HFFc6 (cell line): ENCODE results near the gene BCKDHA. TPM values are rescaled to one million over a fixed set of nuclear protein-coding genes. Genes with fewer than 3 reads are reported as not detected.
A peak's percentile ranks its signal among the peaks of the same experiment; 100 is the strongest.

Experiments used
- DNase-seq: peaks from one replicate; pipeline ENCODE4 v3.0.0-alpha.2; 2018
- H3K27ac Mint-ChIP-seq: 2 replicates; pipeline ENCODE4 v1.8.0; 2020; ENCODE audit warnings: mild to moderate bottlenecking, mixed read lengths
- H3K27me3 Mint-ChIP-seq: 2 replicates; pipeline ENCODE4 v1.8.0; 2021; ENCODE audit warnings: mild to moderate bottlenecking, moderate library complexity, mixed read lengths; ENCODE audit not compliant: insufficient read depth
- H3K36me3 Mint-ChIP-seq: 2 replicates; pipeline ENCODE4 v1.8.0; 2021; ENCODE audit warnings: low read depth, mixed read lengths
- H3K4me1 Mint-ChIP-seq: 2 replicates; pipeline ENCODE4 v1.8.0; 2020; ENCODE audit warnings: low read depth, mixed read lengths
- H3K4me3 Mint-ChIP-seq: 2 replicates; pipeline ENCODE4 v1.8.0; 2020; ENCODE audit warnings: mild to moderate bottlenecking, moderate library complexity, mixed read lengths
- H3K9me3 Mint-ChIP-seq: 2 replicates; pipeline ENCODE4 v1.8.0; 2020; ENCODE audit warnings: mild to moderate bottlenecking, mixed read lengths
- CTCF ChIP-seq: fragments of 200-600 bp; sonication (generic); IDR thresholded peaks from 2 replicates; pipeline ENCODE4 v1.5.0; 2021; ENCODE audit warnings: antibody characterized with exemption, mild to moderate bottlenecking
- total RNA-seq, 6 experiments: library from RNA; stranded (reverse); fragmentation: NEBNext Ultra II Directional; extraction: Animal tissue kit (Norgen Biotek cat#: 25700); gene quantifications; 2 replicates in 1 of 6; 3 replicates in 5 of 6; pipeline ENCODE4 v1.2.3, GENCODE V29; 2021

Gene BCKDHA
- total RNA-seq, 6 experiments from 2014 or later = 7.8 to 17.6 (median 9.8) TPM

- peak overlapping the region; percentile 12 for H3K27ac Mint-ChIP-seq
- H3K4me1 Mint-ChIP-seq = peaks cover 36% of the 10 kb centered on the region
- no peak overlapping the region; the same call in 1 of the 2 replicates for H3K4me3 Mint-ChIP-seq
- no peak for DNase-seq
- H3K27me3 Mint-ChIP-seq = no peaks in the 10 kb centered on the region
- H3K36me3 Mint-ChIP-seq = peaks cover 5% of the 10 kb centered on the region; the same call in 1 of the 2 replicates
- TF ChIP-seq CTCF = no peak
- H3K9me3 Mint-ChIP-seq = no peaks in the 10 kb centered on the region
These were observed 2.3 kb upstream of the BCKDHA start for GRCh38 chr19:41395355-41395754.

GRCh38 chr19:41398050-41398418 is 416 bp downstream of the BCKDHA start:
- Mint-ChIP-seq H3K27me3 (no peaks in the 10 kb centered on the region), H3K27ac (peak overlapping the region; percentile 100), H3K4me1 (peaks cover 44% of the 10 kb centered on the region), H3K36me3 (no peaks in the 10 kb centered on the region), H3K9me3 (no peaks in the 10 kb centered on the region), H3K4me3 (peak overlapping the region; percentile 98)
- no peak for TF ChIP-seq CTCF
- DNase-seq = no peak

GRCh38 chr19:41398598-41398997 is 980 bp downstream of the BCKDHA start:
- Mint-ChIP-seq H3K4me3 (peak overlapping the region; percentile 98), H3K27ac (peak overlapping the region; percentile 100), H3K4me1 (peaks cover 44% of the 10 kb centered on the region), H3K27me3 (no peaks in the 10 kb centered on the region), H3K9me3 (no peaks in the 10 kb centered on the region), H3K36me3 (no peaks in the 10 kb centered on the region)
- no peak for TF ChIP-seq CTCF
- DNase-seq = no peak

DNA sequence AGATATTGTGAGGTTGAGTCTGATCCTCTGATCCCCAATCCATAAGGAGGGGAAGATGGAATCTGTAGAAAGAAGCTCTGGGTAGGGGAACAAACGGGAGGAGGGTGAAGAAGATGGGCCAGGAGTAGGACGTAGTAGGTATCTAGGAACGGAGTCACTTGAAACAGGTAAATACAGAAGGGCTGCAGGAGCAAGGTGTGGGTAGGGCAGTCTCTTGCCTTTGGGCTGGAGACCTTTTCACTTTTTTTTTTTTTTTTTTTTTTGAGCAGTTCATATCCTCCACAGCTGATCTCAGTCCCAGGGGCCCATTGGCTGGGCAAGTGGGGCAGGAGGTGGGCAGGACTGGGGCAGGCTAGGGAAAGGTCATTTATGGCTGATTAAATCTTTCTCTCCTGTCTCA is 1.5 kb downstream of the BCKDHA start:
- DNase-seq = no peak
- Mint-ChIP-seq H3K36me3 (no peaks in the 10 kb centered on the region), H3K4me1 (peaks cover 44% of the 10 kb centered on the region), H3K27ac (peak overlapping the region; percentile 100; the same call in 1 of the 2 replicates), H3K9me3 (no peaks in the 10 kb centered on the region), H3K4me3 (peak overlapping the region; percentile 98), H3K27me3 (no peaks in the 10 kb centered on the region)
- no peak for TF ChIP-seq CTCF

GRCh38 chr19:41399525-41399924 is 1.9 kb downstream of the BCKDHA start:
- H3K4me1 Mint-ChIP-seq = peaks cover 44% of the 10 kb centered on the region
- no peaks in the 10 kb centered on the region for H3K36me3 Mint-ChIP-seq
- no peak overlapping the region for H3K27ac Mint-ChIP-seq

More at GRCh38 chr19:41399525-41399924, 1.9 kb downstream of the BCKDHA start:
- TF ChIP-seq CTCF = no peak
- peak overlapping the region; percentile 59 for H3K4me3 Mint-ChIP-seq
- H3K27me3 Mint-ChIP-seq = no peaks in the 10 kb centered on the region
- DNase-seq = no peak
- H3K9me3 Mint-ChIP-seq = no peaks in the 10 kb centered on the region
